ENCODE measurements around the gene ACSM5. TPM values are rescaled to one million over a fixed set of nuclear protein-coding genes. Genes with fewer than 3 reads are reported as not detected.
"Not testable (repeated sequence)": the region's sequence is repeated elsewhere in the genome, so short reads cannot be mapped to it uniquely, and the experiment has no call there.

The ACSM5 gene
- total RNA-seq, 1 donor from 2014 or later = not detected

GRCh38 chr16:20404637-20405036 lies 4.7 kb upstream of the ACSM5 start, which contains the start of gene PDILT:
Gene PDILT, minus strand, starts transcription at chr16:20404737. Its CDS starts 5,437 bp downstream, at chr16:20399300.
- H3K27me3 Mint-ChIP-seq (ENCODE audit: unreplicated experiment) = no peaks in the 10 kb centered on the region
- H3K4me3 Mint-ChIP-seq (ENCODE audit: unreplicated experiment) = no peak within 1 kb of the TSS
- peaks cover 2% of the 10 kb centered on the region for H3K4me1 Mint-ChIP-seq (ENCODE audit: unreplicated experiment)
- no peaks in the 10 kb centered on the region for H3K36me3 Mint-ChIP-seq (ENCODE audit: low read depth, unreplicated experiment)
- no peak within 1 kb of the TSS for H3K27ac Mint-ChIP-seq (ENCODE audit: unreplicated experiment)
- H3K9me3 Mint-ChIP-seq (ENCODE audit: unreplicated experiment) = no peaks in the 10 kb centered on the region
- no peak for TF ChIP-seq CTCF (IDR thresholded peaks at IDR 0.05; ENCODE audit: unreplicated experiment)
- no peak for DNase-seq (ENCODE audit: low spot score)

- H3K27ac Mint-ChIP-seq (ENCODE audit: unreplicated experiment) = no peak overlapping the region
- H3K36me3 Mint-ChIP-seq (ENCODE audit: low read depth, unreplicated experiment) = no peaks in the 10 kb centered on the region
- no peaks in the 10 kb centered on the region for H3K27me3 Mint-ChIP-seq (ENCODE audit: unreplicated experiment)
- no peak overlapping the region for H3K4me3 Mint-ChIP-seq (ENCODE audit: unreplicated experiment)
- H3K9me3 Mint-ChIP-seq (ENCODE audit: unreplicated experiment) = no peaks in the 10 kb centered on the region
- H3K4me1 Mint-ChIP-seq (ENCODE audit: unreplicated experiment) = peaks cover 2% of the 10 kb centered on the region
- no peak for TF ChIP-seq CTCF (IDR thresholded peaks at IDR 0.05; ENCODE audit: unreplicated experiment)
- DNase-seq (ENCODE audit: low spot score) = no peak
Observed at GRCh38 chr16:20410121-20410723, 888 bp downstream of the ACSM5 start.

GRCh38 chr16:20411055-20411454 lies 1.7 kb downstream of the ACSM5 start:
- no peak for TF ChIP-seq CTCF (IDR thresholded peaks at IDR 0.05; ENCODE audit: unreplicated experiment)
- H3K27ac Mint-ChIP-seq (ENCODE audit: unreplicated experiment) = no peak overlapping the region
- H3K4me1 Mint-ChIP-seq (ENCODE audit: unreplicated experiment) = peaks cover 2% of the 10 kb centered on the region
- H3K27me3 Mint-ChIP-seq (ENCODE audit: unreplicated experiment) = no peaks in the 10 kb centered on the region
- no peak for DNase-seq (ENCODE audit: low spot score)
- H3K4me3 Mint-ChIP-seq (ENCODE audit: unreplicated experiment) = no peak overlapping the region
- no peaks in the 10 kb centered on the region for H3K9me3 Mint-ChIP-seq (ENCODE audit: unreplicated experiment)
- H3K36me3 Mint-ChIP-seq (ENCODE audit: low read depth, unreplicated experiment) = no peaks in the 10 kb centered on the region

- H3K4me3 Mint-ChIP-seq (ENCODE audit: unreplicated experiment) = no peak overlapping the region
- H3K27me3 Mint-ChIP-seq (ENCODE audit: unreplicated experiment) = no peaks in the 10 kb centered on the region
- H3K36me3 Mint-ChIP-seq (ENCODE audit: low read depth, unreplicated experiment) = no peaks in the 10 kb centered on the region
- no peaks in the 10 kb centered on the region for H3K4me1 Mint-ChIP-seq (ENCODE audit: unreplicated experiment)
- no peak for TF ChIP-seq CTCF (IDR thresholded peaks at IDR 0.05; ENCODE audit: unreplicated experiment)
- no peaks in the 10 kb centered on the region for H3K9me3 Mint-ChIP-seq (ENCODE audit: unreplicated experiment)
- no peak for DNase-seq (ENCODE audit: low spot score)
- no peak overlapping the region for H3K27ac Mint-ChIP-seq (ENCODE audit: unreplicated experiment)
Observed at GRCh38 chr16:20415541-20415940, 6.2 kb downstream of the ACSM5 start.

- not testable (repeated sequence) for DNase-seq (ENCODE audit: low spot score); H3K27ac Mint-ChIP-seq (ENCODE audit: unreplicated experiment); H3K27me3 Mint-ChIP-seq (ENCODE audit: unreplicated experiment); H3K4me3 Mint-ChIP-seq (ENCODE audit: unreplicated experiment); H3K4me1 Mint-ChIP-seq (ENCODE audit: unreplicated experiment); H3K9me3 Mint-ChIP-seq (ENCODE audit: unreplicated experiment); H3K36me3 Mint-ChIP-seq (ENCODE audit: low read depth, unreplicated experiment)
Observed at GRCh38 chr16:20419093-20419492, 9.8 kb downstream of the ACSM5 start.

- not testable (repeated sequence) for H3K9me3 Mint-ChIP-seq (ENCODE audit: unreplicated experiment); DNase-seq (ENCODE audit: low spot score); H3K36me3 Mint-ChIP-seq (ENCODE audit: low read depth, unreplicated experiment); H3K4me3 Mint-ChIP-seq (ENCODE audit: unreplicated experiment); H3K4me1 Mint-ChIP-seq (ENCODE audit: unreplicated experiment); H3K27me3 Mint-ChIP-seq (ENCODE audit: unreplicated experiment); H3K27ac Mint-ChIP-seq (ENCODE audit: unreplicated experiment)
Observed at GRCh38 chr16:20421748-20422147, 12.4 kb downstream of the ACSM5 start.

GRCh38 chr16:20423772-20424128 lies 14.4 kb downstream of the ACSM5 start:
- not testable (repeated sequence) for H3K4me1 Mint-ChIP-seq (ENCODE audit: unreplicated experiment); DNase-seq (ENCODE audit: low spot score); H3K27me3 Mint-ChIP-seq (ENCODE audit: unreplicated experiment); H3K36me3 Mint-ChIP-seq (ENCODE audit: low read depth, unreplicated experiment); H3K4me3 Mint-ChIP-seq (ENCODE audit: unreplicated experiment); H3K9me3 Mint-ChIP-seq (ENCODE audit: unreplicated experiment); H3K27ac Mint-ChIP-seq (ENCODE audit: unreplicated experiment)

All from endothelial cell (in vitro differentiated cells).